MM.1S (cell line): Measurements from ENCODE around the gene ARPIN.

Experiments used
- DNase-seq: peaks from one replicate; pipeline ENCODE4 v3.0.0-alpha.2; 2015
- H2AFZ ChIP-seq: fragments of 300-600 bp; sonication (generic); 2 replicates; pipeline ENCODE4 v1.6.0; 2016; ENCODE audit warnings: antibody characterized with exemption, low read length
- H3F3A ChIP-seq: fragments of 300-600 bp; sonication (generic); 2 replicates; pipeline ENCODE4 v1.6.1; 2016; ENCODE audit warnings: mild to moderate bottlenecking, antibody characterized with exemption, low read length, moderate library complexity, mixed read lengths; ENCODE audit not compliant: insufficient read depth
- H3K27ac ChIP-seq: fragments of 300-600 bp; sonication (generic); 2 replicates; pipeline ENCODE4 v1.5.1; 2016; ENCODE audit warnings: mild to moderate bottlenecking, low read length
- H3K27me3 ChIP-seq: fragments of 300-600 bp; sonication (generic); replicated peaks from 2 replicates; pipeline ENCODE4 v1.6.0; 2016; ENCODE audit warnings: low read length; ENCODE audit not compliant: insufficient read depth
- H3K36me3 ChIP-seq: fragments of 300-600 bp; sonication (generic); replicated peaks from 2 replicates; pipeline ENCODE4 v1.6.1; 2016; ENCODE audit warnings: mild to moderate bottlenecking, low read length, mixed read lengths; ENCODE audit not compliant: insufficient read depth
- H3K4me1 ChIP-seq: fragments of 300-600 bp; sonication (generic); 2 replicates; pipeline ENCODE4 v1.6.1; 2016; ENCODE audit warnings: low read length, mixed read lengths
- H3K4me2 ChIP-seq: fragments of 300-600 bp; sonication (generic); 2 replicates; pipeline ENCODE4 v1.6.0; 2016; ENCODE audit warnings: low read depth, low read length
- H3K4me3 ChIP-seq: fragments of 300-600 bp; sonication (generic); 2 replicates; pipeline ENCODE4 v1.5.1; 2016; ENCODE audit warnings: low read length, mixed read lengths
- H3K79me2 ChIP-seq: fragments of 300-600 bp; sonication (generic); 2 replicates; pipeline ENCODE4 v1.6.1; 2016; ENCODE audit warnings: mixed run types, low read length, mixed read lengths
- H3K9ac ChIP-seq: fragments of 300-600 bp; sonication (generic); 2 replicates; pipeline ENCODE4 v1.6.1; 2016; ENCODE audit warnings: low read length, mixed read lengths
- H3K9me2 ChIP-seq: fragments of 300-600 bp; sonication (generic); replicated peaks from 2 replicates; pipeline ENCODE4 v1.6.1; 2016; ENCODE audit warnings: mild to moderate bottlenecking, low read length, mixed read lengths; ENCODE audit not compliant: insufficient read depth
- H3K9me3 ChIP-seq: fragments of 300-600 bp; sonication (generic); replicated peaks from 2 replicates; pipeline ENCODE4 v1.6.1; 2016; ENCODE audit warnings: mild to moderate bottlenecking, low read length, mixed read lengths; ENCODE audit not compliant: insufficient read depth
- H4K20me1 ChIP-seq: fragments of 300-600 bp; sonication (generic); 2 replicates; pipeline ENCODE4 v1.6.1; 2016; ENCODE audit warnings: mild to moderate bottlenecking, low read length, moderate library complexity, mixed read lengths; ENCODE audit not compliant: insufficient read depth
- CTCF ChIP-seq: fragments of 300-600 bp; sonication (generic); IDR thresholded peaks from 2 replicates; pipeline ENCODE4 v1.5.1; 2016; ENCODE audit warnings: antibody characterized with exemption, low read length, mixed read lengths
- EZH2 ChIP-seq: fragments of 300-600 bp; sonication (generic); optimal IDR thresholded peaks from 2 replicates; pipeline ENCODE3; 2017; ENCODE audit warnings: low read depth, mild to moderate bottlenecking, antibody characterized with exemption, low read length, mixed read lengths
- EZH2phosphoT487 ChIP-seq: fragments of 300-600 bp; sonication (generic); IDR thresholded peaks from 2 replicates; pipeline ENCODE4 v1.6.1; 2018; ENCODE audit warnings: antibody characterized with exemption, low read length

ARPIN gene

GRCh38 chr15:89905846-89906378, 6.8 kb downstream of the ARPIN start:
- Histone ChIP-seq H3K36me3 (no peaks in the 10 kb centered on the region), H4K20me1 (no peaks in the 10 kb centered on the region), H3K79me2 (no peaks in the 10 kb centered on the region), H3K4me3 (no peak overlapping the region), H3K4me1 (0 out of 2 replicates have a peak, but pooled peaks cover 4% of the 10 kb centered on the region), H3K9me2 (no peaks in the 10 kb centered on the region), H3K27me3 (no peaks in the 10 kb centered on the region), H3K9ac (no peak overlapping the region), H3F3A (no peaks in the 10 kb centered on the region), H3K27ac (no peak overlapping the region), H3K4me2 (no peak overlapping the region), H3K9me3 (no peaks in the 10 kb centered on the region), H2AFZ (no peak overlapping the region)
- DNase-seq: no peak
- no peak for TF ChIP-seq EZH2phosphoT487
- no peak for TF ChIP-seq CTCF
- no peak for TF ChIP-seq EZH2

- no peaks in the 10 kb centered on the region for H3K9me2 ChIP-seq
- no peak for TF ChIP-seq CTCF
- TF ChIP-seq EZH2phosphoT487: no peak
- no peak for TF ChIP-seq EZH2
- H3K9me3 ChIP-seq: no peaks in the 10 kb centered on the region
- no peak for DNase-seq
- no peak overlapping the region for H2AFZ ChIP-seq
- H3K4me2 ChIP-seq: no peak overlapping the region
- H4K20me1 ChIP-seq: no peaks in the 10 kb centered on the region
- 0 out of 2 replicates have a peak, but pooled peaks cover 4% of the 10 kb centered on the region for H3K4me1 ChIP-seq
- H3K36me3 ChIP-seq: no peaks in the 10 kb centered on the region
- H3F3A ChIP-seq: no peaks in the 10 kb centered on the region
- H3K27ac ChIP-seq: no peak overlapping the region
- H3K27me3 ChIP-seq: no peaks in the 10 kb centered on the region
- no peak overlapping the region for H3K9ac ChIP-seq
- no peak overlapping the region for H3K4me3 ChIP-seq
- no peaks in the 10 kb centered on the region for H3K79me2 ChIP-seq
These were observed 8.2 kb downstream of the ARPIN start for GRCh38 chr15:89904519-89904918.

- DNase-seq: no peak
These were observed 9.0 kb downstream of the ARPIN start for GRCh38 chr15:89903858-89904130.

More at GRCh38 chr15:89903858-89904130, 9.0 kb downstream of the ARPIN start:
- no peak overlapping the region for H3K27ac ChIP-seq
- no peaks in the 10 kb centered on the region for H3K9me2 ChIP-seq
- H3F3A ChIP-seq: no peaks in the 10 kb centered on the region
- H3K27me3 ChIP-seq: no peaks in the 10 kb centered on the region
- TF ChIP-seq CTCF (no peak), EZH2 (no peak), EZH2phosphoT487 (no peak)
- H2AFZ ChIP-seq: no peak overlapping the region
- H3K9ac ChIP-seq: no peak overlapping the region
- H3K4me3 ChIP-seq: no peak overlapping the region
- H3K4me2 ChIP-seq: no peak overlapping the region
- H3K4me1 ChIP-seq: peaks cover 4% of the 10 kb centered on the region; the same call in 1 of the 2 replicates
- no peaks in the 10 kb centered on the region for H3K79me2 ChIP-seq
- no peaks in the 10 kb centered on the region for H3K36me3 ChIP-seq
- H3K9me3 ChIP-seq: no peaks in the 10 kb centered on the region
- no peaks in the 10 kb centered on the region for H4K20me1 ChIP-seq
